Gastrocnemius medialis (tissue), 4 donors: ENCODE measurements around the gene COBLL1. TPM values are rescaled to one million over a fixed set of nuclear protein-coding genes. Genes with fewer than 3 reads are reported as not detected.

Source experiments
- ATAC-seq, 2 donors: fragments of 150-250 bp; one replicate each; pipeline ENCODE4 v1.9.1; 2016
- DNase-seq, 2 donors: peaks; one replicate each; pipeline ENCODE4 v3.0.0-alpha.2; 2019
- H3K27ac ChIP-seq, 4 donors: fragments of 200-600 bp; sonication (generic); 1 replicate in 1 of 4; 2 replicates in 3 of 4; pipeline ENCODE4 v1.5.1; 2016 to 2018; ENCODE audit warnings: mild to moderate bottlenecking in 2 of 4, moderate library complexity in 1 of 4
- H3K27me3 ChIP-seq, 3 donors: fragments of 200-600 bp; sonication (generic) in 2 of 3; 1 replicate in 1 of 3; 2 replicates in 2 of 3; pipeline versions ENCODE4 v1.5.1 to v1.6.0; 2016 to 2019; ENCODE audit warnings: mild to moderate bottlenecking in 1 of 3, moderate library complexity in 1 of 3
- H3K36me3 ChIP-seq, 2 donors: fragments of 200-600 bp; sonication (generic) in 1 of 2; one replicate each; pipeline ENCODE4 v1.5.1; 2017 to 2018
- H3K4me1 ChIP-seq, 2 donors: fragments of 200-600 bp; sonication (generic) in 1 of 2; one replicate each; pipeline ENCODE4 v1.5.1; 2016 to 2017; ENCODE audit warnings: mild to moderate bottlenecking in 2 of 2
- H3K4me3 ChIP-seq, 4 donors: fragments of 200-600 bp; sonication (generic) in 3 of 4; 1 replicate in 1 of 4; 2 replicates in 3 of 4; pipeline ENCODE4 v1.5.1; 2016 to 2019; ENCODE audit warnings: mild to moderate bottlenecking in 2 of 4
- H3K9me3 ChIP-seq, 3 donors: fragments of 200-600 bp; sonication (generic) in 2 of 3; 1 replicate in 1 of 3; 2 replicates in 2 of 3; pipeline ENCODE4 v1.5.1; 2016 to 2019
- CTCF ChIP-seq, 5 experiments: fragments of 450-650 bp in 3 of 5; fragments of 200-600 bp in 2 of 5; sonication (generic) in 2 of 5; IDR thresholded peaks in 4 of 5; conservative IDR thresholded peaks in 1 of 5; 1 replicate in 4 of 5; 2 replicates in 1 of 5; pipeline ENCODE4 v1.5.1; 2016 to 2019; ENCODE audit warnings: antibody characterized with exemption in 5 of 5, mild to moderate bottlenecking in 3 of 5, moderate library complexity in 3 of 5
- POLR2A ChIP-seq, 2 donors: fragments of 450-650 bp; IDR thresholded peaks; one replicate each; pipeline ENCODE4 v1.6.1; 2017; ENCODE audit warnings: antibody characterized with exemption in 2 of 2, mild to moderate bottlenecking in 2 of 2, moderate library complexity in 2 of 2
- in situ Hi-C, 4 donors: fragments of 200-750 bp; cut with MboI; loops; one replicate each; pipeline versions ENCODE4 v1.15.0 to v1.8.0; 2017; ENCODE audit warnings: low sequenced_read_pairs in 4 of 4
- intact Hi-C: fragments of 100-400 bp; cut with DNase I; formaldehyde crosslinking; loops from one replicate; pipeline ENCODE4 v1.15.1; 2023; ENCODE audit warnings: low total_unique reads
- total RNA-seq, 4 donors: library from RNA; depleted of rRNA; stranded (reverse); fragments of >200 nt; gene quantifications; one replicate each; pipeline versions ENCODE4 v1.1.0 to v1.2.3, GENCODE V29; 2016

COBLL1 gene
- total RNA-seq, 4 donors from 2014 or later, result 1.9 to 9.6 (median 4.0) TPM

DNA sequence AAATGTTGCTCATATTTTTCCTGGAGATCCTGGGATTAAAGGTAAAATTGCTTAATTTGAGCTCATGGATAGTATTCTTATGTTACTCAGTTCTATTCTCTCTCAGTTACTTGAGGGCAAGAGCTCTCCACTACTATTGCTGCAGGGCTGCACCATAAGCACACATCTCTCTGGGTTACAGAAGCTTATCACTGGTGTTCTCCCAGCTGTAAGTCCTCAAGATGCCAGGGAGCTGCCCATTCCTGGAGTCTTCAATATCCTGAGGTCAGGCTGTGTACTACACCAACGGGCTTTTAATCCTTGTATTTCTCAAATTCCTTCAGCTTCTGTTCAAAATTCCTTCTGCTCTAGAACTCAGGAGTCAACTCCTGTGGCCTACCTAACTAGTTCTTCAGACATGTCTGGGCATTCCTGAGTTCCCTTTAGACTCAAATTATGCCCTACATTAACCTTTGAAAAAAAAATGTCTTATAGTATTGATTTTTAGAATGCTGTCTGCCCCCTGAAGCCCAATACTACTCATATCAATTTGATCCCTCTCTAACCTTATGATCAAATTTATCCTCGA, 17.7 kb upstream of the COBLL1 start:
- intact Hi-C loops (no loop called here), in situ Hi-C loops (no loop called here)
- Histone ChIP-seq H3K36me3 (no peaks in the 10 kb centered on the region), H3K9me3 (no peaks in the 10 kb centered on the region), H3K4me3 (no peak overlapping the region), H3K4me1 (no peaks in the 10 kb centered on the region), H3K27ac (no peak overlapping the region), H3K27me3 (no peaks in the 10 kb centered on the region)
- TF ChIP-seq POLR2A (IDR thresholded peaks at IDR 0.05) (no peak), CTCF (IDR thresholded peaks at IDR 0.05 in 4 of 5, conservative IDR thresholded peaks at IDR 0.05 in 1 of 5) (no peak)
- DNase-seq, result no peak
- ATAC-seq, result no peak

DNA sequence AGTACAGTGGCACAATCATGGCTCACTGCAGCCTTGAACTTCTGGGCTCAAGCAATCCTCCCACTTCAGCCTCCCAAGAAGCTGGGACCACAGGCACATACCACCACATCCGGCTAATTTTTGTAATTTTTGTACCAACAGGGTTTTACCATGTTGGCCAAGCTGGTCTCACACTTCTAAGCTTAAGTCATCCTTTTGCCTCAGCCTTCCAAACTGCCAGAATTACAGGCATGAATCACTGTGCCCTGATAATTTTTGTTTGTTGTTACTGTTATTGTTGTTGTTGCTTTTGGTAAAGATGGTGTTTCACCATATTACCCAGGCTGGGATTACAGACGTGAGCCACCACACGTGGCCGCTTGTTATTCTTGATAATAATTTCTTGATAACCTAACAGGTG, 10.5 kb upstream of the COBLL1 start:
- Histone ChIP-seq H3K4me1 (no peaks in the 10 kb centered on the region), H3K36me3 (no peaks in the 10 kb centered on the region), H3K27ac (no peak overlapping the region), H3K9me3 (no peaks in the 10 kb centered on the region), H3K27me3 (no peaks in the 10 kb centered on the region), H3K4me3 (no peak overlapping the region)
- DNase-seq (no peak), ATAC-seq (no peak)
- TF ChIP-seq POLR2A (IDR thresholded peaks at IDR 0.05), result no peak
- TF ChIP-seq CTCF (IDR thresholded peaks at IDR 0.05 in 4 of 5, conservative IDR thresholded peaks at IDR 0.05 in 1 of 5), result no peak
- intact Hi-C loops, result no loop called here
- in situ Hi-C loops, result no loop called here

DNA sequence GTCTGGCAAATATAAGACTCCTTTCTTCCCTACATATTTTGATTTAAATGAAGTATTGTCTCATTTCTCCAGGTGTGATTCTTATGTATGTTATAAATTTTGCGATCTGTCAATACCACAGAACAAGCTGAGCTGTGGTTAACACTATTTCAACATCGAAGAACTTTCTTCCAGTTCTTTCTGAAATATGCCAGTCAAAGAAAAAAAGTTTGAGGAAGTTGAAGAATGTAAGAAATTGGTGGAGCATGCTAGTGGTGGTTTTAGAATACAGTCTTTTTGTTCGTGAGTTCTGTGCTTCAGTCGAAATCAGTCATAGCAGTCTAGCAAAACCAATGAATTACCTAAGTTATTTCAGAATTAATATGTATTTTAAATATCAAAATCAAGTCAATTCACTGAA, 8.6 kb upstream of the COBLL1 start:
- ATAC-seq, result no peak
- TF ChIP-seq CTCF (IDR thresholded peaks at IDR 0.05 in 4 of 5, conservative IDR thresholded peaks at IDR 0.05 in 1 of 5) (no peak), POLR2A (IDR thresholded peaks at IDR 0.05) (no peak)
- no peak for DNase-seq
- no peak overlapping the region for H3K27ac ChIP-seq
- H3K36me3 ChIP-seq, result no peaks in the 10 kb centered on the region
- H3K4me1 ChIP-seq, result no peaks in the 10 kb centered on the region
- no peak overlapping the region for H3K4me3 ChIP-seq
- in situ Hi-C loops (no loop called here), intact Hi-C loops (no loop called here)
- no peaks in the 10 kb centered on the region for H3K9me3 ChIP-seq
- H3K27me3 ChIP-seq, result no peaks in the 10 kb centered on the region

GRCh38 chr2:164849506-164849905, 7.9 kb upstream of the COBLL1 start:
- intact Hi-C loops, result no loop called here
- ATAC-seq, result no peak

More at GRCh38 chr2:164849506-164849905, 7.9 kb upstream of the COBLL1 start:
- in situ Hi-C loops, result loop anchor here in 1 of 4 donors (10.0 kb wide), 1 partner anchor 115 kb away; no protein-coding TSS in a partner anchor
- no peak for DNase-seq
- H3K4me1 ChIP-seq, result no peaks in the 10 kb centered on the region
- TF ChIP-seq CTCF (IDR thresholded peaks at IDR 0.05 in 4 of 5, conservative IDR thresholded peaks at IDR 0.05 in 1 of 5), result no peak
- no peak for TF ChIP-seq POLR2A (IDR thresholded peaks at IDR 0.05)
- no peak overlapping the region for H3K27ac ChIP-seq
- no peaks in the 10 kb centered on the region for H3K9me3 ChIP-seq
- no peaks in the 10 kb centered on the region for H3K36me3 ChIP-seq
- H3K27me3 ChIP-seq, result no peaks in the 10 kb centered on the region
- no peak overlapping the region for H3K4me3 ChIP-seq
